ENCODE data around the gene TRIO. TPM values are rescaled to one million over a fixed set of nuclear protein-coding genes. Genes with fewer than 3 reads are reported as not detected.

The TRIO gene
- total and polyA plus RNA-seq, 2 of the 8 experiments (the other 6 are each of a cell fraction or from before 2014, with no cell fraction given), result 35.1 to 69.1 TPM

- no peak for FAIRE-seq
- Histone ChIP-seq H3K23me2 (ENCODE audit: low read depth, low read length) (no peaks in the 10 kb centered on the region), H2BK15ac (ENCODE audit: low read length) (no peak overlapping the region)
Observed at GRCh38 chr5:14450018-14450524, 306.9 kb downstream of the TRIO start.

More at GRCh38 chr5:14450018-14450524, 306.9 kb downstream of the TRIO start:
- H3K4me2 ChIP-seq (ENCODE audit: insufficient read depth in 1 of 2, low read depth in 2 of 2, low read length in 2 of 2), result no peak overlapping the region
- no peak overlapping the region for H3K56ac ChIP-seq (replicated peaks; ENCODE audit: insufficient read length, low read depth, low read length)
- no peak for TF ChIP-seq POU5F1 (IDR thresholded peaks at IDR 0.05; ENCODE audit: low read depth, low read length)
- no peak for TF ChIP-seq KDM1A (IDR thresholded peaks at IDR 0.05; ENCODE audit: borderline replicate concordance, low read length)
- TF ChIP-seq, protein P1, sequence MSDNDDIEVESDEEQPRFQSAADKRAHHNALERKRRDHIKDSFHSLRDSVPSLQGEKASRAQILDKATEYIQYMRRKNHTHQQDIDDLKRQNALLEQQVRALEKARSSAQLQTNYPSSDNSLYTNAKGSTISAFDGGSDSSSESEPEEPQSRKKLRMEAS (IDR thresholded peaks at IDR 0.05), result no peak
- no peak for TF ChIP-seq TBP (IDR thresholded peaks at IDR 0.05; ENCODE audit: low read depth, low read length)
- no peak for TF ChIP-seq POLR2AphosphoS5 (IDR thresholded peaks at IDR 0.05; ENCODE audit: low read depth, low read length)
- H2AFZ ChIP-seq (ENCODE audit: low read length), result no peak overlapping the region
- H3K4me1 ChIP-seq (replicated peaks in 1 of 4; ENCODE audit: control insufficient read depth in 3 of 4, insufficient read depth in 4 of 4, low read length in 3 of 4), result peaks cover 4 to 21% (median 12%) of the 10 kb centered on the region in 4 experiments
- H2BK5ac ChIP-seq (ENCODE audit: low read depth, low read length), result no peak overlapping the region
- no peak overlapping the region for H2BK120ac ChIP-seq (replicated peaks; ENCODE audit: low read depth, low read length)
- H3K79me2 ChIP-seq (ENCODE audit: control insufficient read depth in 1 of 2, insufficient read depth in 2 of 2, low read length in 2 of 2), result no peaks in the 10 kb centered on the region
- no peak overlapping the region for H2AK5ac ChIP-seq (ENCODE audit: low read depth, low read length)
- H3K27ac ChIP-seq (ENCODE audit: low read depth, low read length), result no peak overlapping the region
- H3K36me3 ChIP-seq (ENCODE audit: control insufficient read depth in 2 of 4, insufficient read depth in 4 of 4, low read length in 3 of 4), result peaks cover 0 to 5% (median 1%) of the 10 kb centered on the region in 4 experiments; a peak in 2 of 8 replicates
- no peaks in the 10 kb centered on the region for H3K27me3 ChIP-seq (replicated peaks in 1 of 4; ENCODE audit: control insufficient read depth in 3 of 4, extremely low read depth in 1 of 4, insufficient read depth in 3 of 4, low read length in 3 of 4)
- H3K4ac ChIP-seq (replicated peaks; ENCODE audit: insufficient read length, low read depth, low read length), result no peak overlapping the region
- H3K79me1 ChIP-seq (ENCODE audit: low read depth, low read length), result no peaks in the 10 kb centered on the region; the same call in 1 of the 2 replicates
- H3K9ac ChIP-seq (replicated peaks in 1 of 4; ENCODE audit: extremely low read depth in 1 of 4, low read depth in 3 of 4, low read length in 3 of 4), result no peak overlapping the region
- H4K91ac ChIP-seq (replicated peaks; ENCODE audit: insufficient read length, low read length), result no peak overlapping the region
- no peak overlapping the region for H3K4me3 ChIP-seq (ENCODE audit: extremely low read depth in 1 of 4, insufficient read depth in 2 of 4, low read depth in 3 of 4, low read length in 4 of 4)
- CTCF ChIA-PET (ENCODE audit: partially characterized antibody), result interaction anchor here (1.0 kb wide), 1 partner anchor 37 kb away, joined by 3 read pairs; no protein-coding TSS in a partner anchor
- H3K18ac ChIP-seq (ENCODE audit: extremely low read depth, low read length), result no peak overlapping the region
- H3K14ac ChIP-seq (ENCODE audit: insufficient read length), result no peak overlapping the region
- H3K23ac ChIP-seq (ENCODE audit: insufficient read length), result no peak overlapping the region
- H4K8ac ChIP-seq (ENCODE audit: extremely low read depth, insufficient read depth, low read length), result no peak overlapping the region; the same call in 1 of the 2 replicates
- peaks cover 0 to 1% of the 10 kb centered on the region in 2 experiments for H4K20me1 ChIP-seq (replicated peaks in 1 of 2; ENCODE audit: control insufficient read depth in 1 of 2, insufficient read depth in 2 of 2, low read length in 2 of 2)
- POLR2A ChIA-PET (ENCODE audit: partially characterized antibody), result no interaction called here
- no peak overlapping the region for H2BK20ac ChIP-seq (ENCODE audit: low read length)
- no peak overlapping the region for H4K5ac ChIP-seq (ENCODE audit: insufficient read length, low read depth, low read length)
- peaks cover 3 to 7% of the 10 kb centered on the region in 2 experiments; a peak in 1 of 4 replicates for H3K9me3 ChIP-seq (ENCODE audit: insufficient read depth in 2 of 2, low read depth in 1 of 2, low read length in 1 of 2)
- 94% methylated on average over 11 of the region's 11 CpGs; no CpG with 5 or more reads in 1 of the 2 experiments for WGBS, 2 experiments (ENCODE audit: extremely low coverage in 1 of 2, insufficient coverage in 1 of 2, insufficient read length in 1 of 2, insufficient replicate concordance in 2 of 2, low coverage in 1 of 2, low lambda C conversion rate in 2 of 2, missing lambda C conversion rate in 1 of 2)
- DNase-seq (ENCODE audit: low read depth in 1 of 2, low spot score in 2 of 2), result no peak
- H2BK12ac ChIP-seq (ENCODE audit: low read depth, low read length), result no peak overlapping the region
